ENCODE measurements around the gene AGAP1. TPM values are rescaled to one million over a fixed set of nuclear protein-coding genes. Genes with fewer than 3 reads are reported as not detected.

Gene AGAP1
- total and polyA plus RNA-seq, 4 donors, result 2.0 to 8.5 (median 5.4) TPM

GRCh38 chr2:235647877-235648276 is 154.0 kb downstream of the AGAP1 start:
- no peaks in the 10 kb centered on the region for H3K36me3 ChIP-seq (ENCODE audit: control insufficient read depth in 4 of 4, insufficient read depth in 3 of 4, low read depth in 1 of 4, low read length in 3 of 4)
- TF ChIP-seq EGR1 (IDR thresholded peaks at IDR 0.05; ENCODE audit: low read depth in 2 of 2), result no peak
- H3K4me3 ChIP-seq (ENCODE audit: low read depth in 1 of 3, low read length in 3 of 3), result no peak overlapping the region
- H3K27ac ChIP-seq (ENCODE audit: low read depth in 1 of 2, low read length in 2 of 2), result no peak overlapping the region
- no peaks in the 10 kb centered on the region for H3K27me3 ChIP-seq (ENCODE audit: control insufficient read depth in 4 of 4, insufficient read depth in 4 of 4, low read length in 3 of 4)
- H3K9ac ChIP-seq (ENCODE audit: low read depth in 1 of 2, low read length in 2 of 2), result no peak overlapping the region
- DNase-seq (ENCODE audit: low spot score), result no peak
- no peaks in the 10 kb centered on the region for H3K9me3 ChIP-seq (ENCODE audit: control insufficient read depth in 4 of 4, low read length in 3 of 4)
- 72% methylated on average over 3 of the region's 3 CpGs for WGBS
- no peaks in the 10 kb centered on the region for H3K4me1 ChIP-seq (ENCODE audit: control insufficient read depth in 4 of 4, insufficient read depth in 4 of 4, low read length in 3 of 4)

GRCh38 chr2:235649418-235649817 is 155.6 kb downstream of the AGAP1 start:
- H3K4me1 ChIP-seq (ENCODE audit: control insufficient read depth in 4 of 4, insufficient read depth in 4 of 4, low read length in 3 of 4), result no peaks in the 10 kb centered on the region
- no peak overlapping the region for H3K27ac ChIP-seq (ENCODE audit: low read depth in 1 of 2, low read length in 2 of 2)
- TF ChIP-seq HNF4G (IDR thresholded peaks at IDR 0.05) (no peak), RXRA (IDR thresholded peaks at IDR 0.05) (no peak), EGR1 (IDR thresholded peaks at IDR 0.05; ENCODE audit: low read depth in 2 of 2) (no peak), CTCF (IDR thresholded peaks at IDR 0.05; ENCODE audit: low read depth, low read length, missing input control) (no peak), RAD21 (IDR thresholded peaks at IDR 0.05) (no peak), FOXA1 (IDR thresholded peaks at IDR 0.05) (no peak), TAF1 (conservative IDR thresholded peaks at IDR 0.05) (no peak), JUND (IDR thresholded peaks at IDR 0.05) (no peak), YY1 (IDR thresholded peaks at IDR 0.05) (no peak), ZBTB33 (IDR thresholded peaks at IDR 0.05) (no peak), REST (IDR thresholded peaks at IDR 0.05) (no peak)
- no peak overlapping the region for H3K4me3 ChIP-seq (ENCODE audit: low read depth in 1 of 3, low read length in 3 of 3)
- no peaks in the 10 kb centered on the region for H3K9me3 ChIP-seq (ENCODE audit: control insufficient read depth in 4 of 4, low read length in 3 of 4)
- WGBS, result 91% methylated on average over 9 of the region's 9 CpGs
- DNase-seq (ENCODE audit: low spot score), result no peak
- no peaks in the 10 kb centered on the region for H3K27me3 ChIP-seq (ENCODE audit: control insufficient read depth in 4 of 4, insufficient read depth in 4 of 4, low read length in 3 of 4)
- H3K9ac ChIP-seq (ENCODE audit: low read depth in 1 of 2, low read length in 2 of 2), result no peak overlapping the region
- no peaks in the 10 kb centered on the region for H3K36me3 ChIP-seq (ENCODE audit: control insufficient read depth in 4 of 4, insufficient read depth in 3 of 4, low read depth in 1 of 4, low read length in 3 of 4)

GRCh38 chr2:235651643-235652042 is 157.8 kb downstream of the AGAP1 start:
- Histone ChIP-seq H3K4me1 (ENCODE audit: control insufficient read depth in 4 of 4, insufficient read depth in 4 of 4, low read length in 3 of 4) (no peaks in the 10 kb centered on the region), H3K9ac (ENCODE audit: low read depth in 1 of 2, low read length in 2 of 2) (no peak overlapping the region), H3K9me3 (ENCODE audit: control insufficient read depth in 4 of 4, low read length in 3 of 4) (no peaks in the 10 kb centered on the region), H3K27me3 (ENCODE audit: control insufficient read depth in 4 of 4, insufficient read depth in 4 of 4, low read length in 3 of 4) (no peaks in the 10 kb centered on the region), H3K36me3 (ENCODE audit: control insufficient read depth in 4 of 4, insufficient read depth in 3 of 4, low read depth in 1 of 4, low read length in 3 of 4) (no peaks in the 10 kb centered on the region), H3K4me3 (ENCODE audit: low read depth in 1 of 3, low read length in 3 of 3) (no peak overlapping the region), H3K27ac (ENCODE audit: low read depth in 1 of 2, low read length in 2 of 2) (no peak overlapping the region)
- TF ChIP-seq EGR1 (IDR thresholded peaks at IDR 0.05; ENCODE audit: low read depth in 2 of 2), result no peak
- TF ChIP-seq MAX (IDR thresholded peaks at IDR 0.05), result no peak
- TF ChIP-seq YY1 (IDR thresholded peaks at IDR 0.05), result no peak
- TF ChIP-seq HNF4A (conservative IDR thresholded peaks at IDR 0.05), result no peak
- TF ChIP-seq ATF3 (IDR thresholded peaks at IDR 0.05), result no peak
- no peak for TF ChIP-seq REST (IDR thresholded peaks at IDR 0.05)
- no peak for TF ChIP-seq HNF4G (IDR thresholded peaks at IDR 0.05)
- DNase-seq (ENCODE audit: low spot score), result no peak
- WGBS, result 92% methylated on average over 7 of the region's 7 CpGs

Measured in liver (tissue), 9 donors.